Measurements from ENCODE around the gene CITED1. TPM values are rescaled to one million over a fixed set of nuclear protein-coding genes. Genes with fewer than 3 reads are reported as not detected.

Gene CITED1
- total RNA-seq, 6 donors from 2014 or later, result 0.54 to 2.1 (median 2.0) TPM; not detected in 3

- Histone ChIP-seq H3K4me3 (no peak overlapping the region), H3K4me1 (no peaks in the 10 kb centered on the region), H3K27ac (no peak overlapping the region), H3K9me3 (no peaks in the 10 kb centered on the region), H3K27me3 (no peaks in the 10 kb centered on the region), H3K36me3 (no peaks in the 10 kb centered on the region)
- DNase-seq, result no peak
- ATAC-seq (ENCODE audit: low FRiP score in 2 of 2), result no peak
- 45 to 46% methylated on average over 1 of the region's 1 CpG for WGBS, 2 donors
- no peak for TF ChIP-seq POLR2AphosphoS5 (IDR thresholded peaks at IDR 0.05)
These were observed 11.2 kb downstream of the CITED1 start for GRCh38 chrX:72294497-72294896.

GRCh38 chrX:72282302-72282701 is 23.4 kb downstream of the CITED1 start:
- Histone ChIP-seq H3K4me3 (no peak overlapping the region), H3K27ac (no peak overlapping the region), H3K4me1 (peaks cover 0 to 5% (median 0%) of the 10 kb centered on the region in 4 donors), H3K9me3 (no peaks in the 10 kb centered on the region), H3K27me3 (no peaks in the 10 kb centered on the region), H3K36me3 (no peaks in the 10 kb centered on the region)
- no peak for ATAC-seq (ENCODE audit: low FRiP score in 2 of 2)
- TF ChIP-seq POLR2AphosphoS5 (IDR thresholded peaks at IDR 0.05), result no peak
- no peak for TF ChIP-seq POLR2A (IDR thresholded peaks at IDR 0.05)
- TF ChIP-seq CTCF (IDR thresholded peaks at IDR 0.05), result no peak
- DNase-seq, result no peak
- WGBS, 2 donors, result 95 to 100% methylated on average over 1 of the region's 1 CpG

GRCh38 chrX:72280321-72280845 is 25.3 kb downstream of the CITED1 start:
- peaks cover 6 to 17% (median 7%) of the 10 kb centered on the region in 4 donors for H3K4me1 ChIP-seq
- H3K27me3 ChIP-seq, result no peaks in the 10 kb centered on the region
- H3K27ac ChIP-seq, result no peak overlapping the region
- no peak for ATAC-seq (ENCODE audit: low FRiP score in 2 of 2)
- no peaks in the 10 kb centered on the region for H3K9me3 ChIP-seq
- TF ChIP-seq EP300 (IDR thresholded peaks at IDR 0.05), result no peak
- TF ChIP-seq POLR2AphosphoS5 (IDR thresholded peaks at IDR 0.05), result no peak
- no peak for TF ChIP-seq POLR2A (IDR thresholded peaks at IDR 0.05)
- TF ChIP-seq CTCF (IDR thresholded peaks at IDR 0.05), result no peak
- WGBS, 2 donors, result 77 to 85% methylated on average over 3 to 5 of the region's 5 CpGs
- H3K4me3 ChIP-seq, result no peak overlapping the region
- DNase-seq, result no peak
- H3K36me3 ChIP-seq, result peaks cover 0 to 6% (median under 1%) of the 10 kb centered on the region in 4 donors

- 1 to 3% methylated on average over 5 to 18 of the region's 18 CpGs for WGBS, 2 donors
- no peak for DNase-seq
These were observed 29.2 kb downstream of the CITED1 start for GRCh38 chrX:72276478-72276953.

GRCh38 chrX:72274526-72274925 is 31.2 kb downstream of the CITED1 start:
- Histone ChIP-seq H3K9me3 (no peaks in the 10 kb centered on the region), H3K27ac (peak overlapping the region in 1 of 4 donors; percentile 22), H3K4me3 (peak overlapping the region in 2 of 4 donors; percentile 2 to 68), H3K27me3 (no peaks in the 10 kb centered on the region), H3K36me3 (peaks cover 4 to 64% (median 33%) of the 10 kb centered on the region in 4 donors), H3K4me1 (peaks cover 6 to 35% (median 15%) of the 10 kb centered on the region in 4 donors)
- no peak for ATAC-seq (ENCODE audit: low FRiP score in 2 of 2)
- WGBS, 2 donors, result 57 to 63% methylated on average over 3 to 5 of the region's 5 CpGs
- no peak for TF ChIP-seq POLR2AphosphoS5 (IDR thresholded peaks at IDR 0.05)
- no peak for TF ChIP-seq CTCF (IDR thresholded peaks at IDR 0.05)
- TF ChIP-seq POLR2A (IDR thresholded peaks at IDR 0.05), result no peak
- no peak for TF ChIP-seq EP300 (IDR thresholded peaks at IDR 0.05)
- DNase-seq, result no peak

More at GRCh38 chrX:72276478-72276953, 29.2 kb downstream of the CITED1 start:
- Histone ChIP-seq H3K4me3 (peak overlapping the region; percentile 43 to 68 (median 56)), H3K4me1 (peaks cover 6 to 35% (median 13%) of the 10 kb centered on the region in 4 donors), H3K9me3 (no peaks in the 10 kb centered on the region), H3K27me3 (no peaks in the 10 kb centered on the region), H3K36me3 (peaks cover 4 to 44% (median 23%) of the 10 kb centered on the region in 4 donors), H3K27ac (peak overlapping the region; percentile 80 to 92 (median 84))
- TF ChIP-seq EP300 (IDR thresholded peaks at IDR 0.05) (no peak), POLR2AphosphoS5 (IDR thresholded peaks at IDR 0.05) (no peak)
- no peak for ATAC-seq (ENCODE audit: low FRiP score in 2 of 2)

- 83 to 91% methylated on average over 5 to 6 of the region's 6 CpGs for WGBS, 2 donors
- DNase-seq (no peak), ATAC-seq (ENCODE audit: low FRiP score in 2 of 2) (no peak)
- Histone ChIP-seq H3K9me3 (no peaks in the 10 kb centered on the region), H3K36me3 (peaks cover 4 to 72% (median 34%) of the 10 kb centered on the region in 4 donors), H3K27me3 (no peaks in the 10 kb centered on the region), H3K27ac (no peak overlapping the region), H3K4me1 (peaks cover 6 to 35% (median 15%) of the 10 kb centered on the region in 4 donors), H3K4me3 (peak overlapping the region in 1 of 4 donors; percentile 68)
- no peak for TF ChIP-seq POLR2A (IDR thresholded peaks at IDR 0.05)
- no peak for TF ChIP-seq CTCF (IDR thresholded peaks at IDR 0.05)
- TF ChIP-seq EP300 (IDR thresholded peaks at IDR 0.05), result no peak
- TF ChIP-seq POLR2AphosphoS5 (IDR thresholded peaks at IDR 0.05), result no peak
These were observed 32.0 kb downstream of the CITED1 start for GRCh38 chrX:72273718-72274117.

Data from upper lobe of left lung (tissue), 6 donors.